H1 (cell line): ENCODE results near the gene ARFRP1. TPM values are rescaled to one million over a fixed set of nuclear protein-coding genes. Genes with fewer than 3 reads are reported as not detected.

ENCODE experiments used
- CTCF ChIA-PET: fragments of 300-600 bp; sonication (Branson Sonifier 250); formaldehyde crosslinking; loops from one replicate; lab custom pipeline; 2021; ENCODE audit not compliant: partially characterized antibody; lab: Charles Lee
- POLR2A ChIA-PET: fragments of 300-600 bp; sonication (Branson Sonifier 250); formaldehyde crosslinking; loops from one replicate; lab custom pipeline; 2021; ENCODE audit warnings: inconsistent platforms; ENCODE audit not compliant: partially characterized antibody; lab: Charles Lee
- DNase-seq, 2 experiments: peaks; one replicate each; pipeline versions ENCODE4 v3.0.0 to v3.0.0-alpha.2; 2010 to 2022; ENCODE audit warnings: low spot score in 2 of 2, low read depth in 1 of 2, mixed read lengths in 1 of 2
- FAIRE-seq: peaks from 2 replicates; lab custom pipeline; 2011; peaks lifted over from hg19 to GRCh38; lab: Jason Lieb, UNC
- H2AFZ ChIP-seq: 2 replicates; pipeline ENCODE4 v1.8.1; 2012; ENCODE audit warnings: low read length, inconsistent platforms
- H2AK5ac ChIP-seq: 2 replicates; pipeline ENCODE4 v1.6.1; 2013; ENCODE audit warnings: low read depth, low read length
- H2BK120ac ChIP-seq: replicated peaks from 2 replicates; pipeline ENCODE3; 2013; ENCODE audit warnings: low read depth, low read length, inconsistent platforms
- H2BK12ac ChIP-seq: 2 replicates; pipeline ENCODE4 v1.6.1; 2013; ENCODE audit warnings: low read depth, low read length
- H2BK15ac ChIP-seq: 2 replicates; pipeline ENCODE4 v1.6.1; 2013; ENCODE audit warnings: low read length
- H2BK20ac ChIP-seq: 2 replicates; pipeline ENCODE4 v1.6.1; 2013; ENCODE audit warnings: low read length
- H2BK5ac ChIP-seq: 2 replicates; pipeline ENCODE4 v1.6.1; 2013; ENCODE audit warnings: low read depth, low read length
- H3K14ac ChIP-seq: 2 replicates; pipeline ENCODE4 v1.6.1; 2013; ENCODE audit warnings: inconsistent platforms; ENCODE audit not compliant: insufficient read length
- H3K18ac ChIP-seq: 2 replicates; pipeline ENCODE4 v1.6.1; 2013; ENCODE audit warnings: low read length; ENCODE audit errors: extremely low read depth
- H3K23ac ChIP-seq: 2 replicates; pipeline ENCODE4 v1.6.1; 2013; ENCODE audit warnings: inconsistent platforms; ENCODE audit not compliant: insufficient read length
- H3K23me2 ChIP-seq: 2 replicates; pipeline ENCODE4 v1.6.1; 2013; ENCODE audit warnings: low read depth, low read length
- H3K27ac ChIP-seq: 2 replicates; pipeline ENCODE4 v1.6.1; 2011; ENCODE audit warnings: low read depth, low read length, inconsistent platforms
- H3K27me3 ChIP-seq, 4 experiments: replicated peaks in 1 of 4; 1 replicate in 1 of 4; 2 replicates in 3 of 4; pipeline versions ENCODE4 v1.6.1 to v1.8.1; 2011 to 2013; ENCODE audit warnings: low read length in 3 of 4, mild to moderate bottlenecking in 3 of 4, inconsistent platforms in 2 of 4, mixed read lengths in 2 of 4, moderate library complexity in 1 of 4; ENCODE audit not compliant: control insufficient read depth in 3 of 4, insufficient read depth in 3 of 4; ENCODE audit errors: extremely low read depth in 1 of 4
- H3K36me3 ChIP-seq, 4 experiments: 2 replicates each; pipeline versions ENCODE4 v1.6.1 to v1.8.1; 2011 to 2013; ENCODE audit warnings: mild to moderate bottlenecking in 4 of 4, low read length in 3 of 4, moderate library complexity in 2 of 4, control low read depth in 1 of 4, inconsistent platforms in 1 of 4; ENCODE audit not compliant: insufficient read depth in 4 of 4, control insufficient read depth in 2 of 4
- H3K4ac ChIP-seq: replicated peaks from 2 replicates; pipeline ENCODE3; 2013; ENCODE audit warnings: low read length, low read depth, mixed read lengths, inconsistent platforms; ENCODE audit not compliant: insufficient read length
- H3K4me1 ChIP-seq, 4 experiments: replicated peaks in 1 of 4; 1 replicate in 1 of 4; 2 replicates in 3 of 4; pipeline versions ENCODE4 v1.6.1 to v1.8.1; 2011 to 2013; ENCODE audit warnings: low read length in 3 of 4, inconsistent platforms in 2 of 4, mixed read lengths in 1 of 4; ENCODE audit not compliant: insufficient read depth in 4 of 4, control insufficient read depth in 3 of 4
- H3K4me2 ChIP-seq, 2 experiments: 2 replicates each; pipeline versions ENCODE4 v1.6.1 to v1.8.1; 2011 to 2013; ENCODE audit warnings: low read depth in 2 of 2, low read length in 2 of 2, control low read depth in 1 of 2, inconsistent platforms in 1 of 2, mild to moderate bottlenecking in 1 of 2; ENCODE audit not compliant: insufficient read depth in 1 of 2
- H3K4me3 ChIP-seq, 4 experiments: fragments of 200-600, 300-600 bp in 1 of 4; sonication (generic), shearing (Covaris generic), sonication (Bioruptor Twin) in 1 of 4; 2 replicates each; pipeline versions ENCODE4 v1.5.1 to v1.8.1; 2011 to 2016; ENCODE audit warnings: low read length in 4 of 4, low read depth in 3 of 4, control low read depth in 2 of 4, inconsistent platforms in 2 of 4, mild to moderate bottlenecking in 2 of 4, mixed read lengths in 1 of 4, moderate library complexity in 1 of 4; ENCODE audit not compliant: insufficient read depth in 2 of 4; ENCODE audit errors: extremely low read depth in 1 of 4
- H3K56ac ChIP-seq: replicated peaks from 2 replicates; pipeline ENCODE3; 2013; ENCODE audit warnings: low read depth, mild to moderate bottlenecking, mixed read lengths, low read length, inconsistent platforms; ENCODE audit not compliant: insufficient read length
- H3K79me1 ChIP-seq: 2 replicates; pipeline ENCODE4 v1.6.1; 2013; ENCODE audit warnings: low read depth, low read length, control low read depth
- H3K79me2 ChIP-seq, 2 experiments: 2 replicates each; pipeline versions ENCODE4 v1.6.1 to v1.8.1; 2012 to 2013; ENCODE audit warnings: low read length in 2 of 2, mild to moderate bottlenecking in 2 of 2, inconsistent platforms in 1 of 2; ENCODE audit not compliant: insufficient read depth in 2 of 2, control insufficient read depth in 1 of 2
- H3K9ac ChIP-seq, 4 experiments: replicated peaks in 1 of 4; 1 replicate in 1 of 4; 2 replicates in 3 of 4; pipeline versions ENCODE4 v1.6.1 to v1.8.1; 2011 to 2013; ENCODE audit warnings: low read depth in 3 of 4, low read length in 3 of 4, control low read depth in 2 of 4, mild to moderate bottlenecking in 2 of 4, moderate library complexity in 2 of 4, inconsistent platforms in 1 of 4; ENCODE audit errors: extremely low read depth in 1 of 4
- H3K9me3 ChIP-seq, 2 experiments: 2 replicates each; pipeline versions ENCODE4 v1.6.1 to v1.8.1; 2012 to 2013; ENCODE audit warnings: mild to moderate bottlenecking in 2 of 2, moderate library complexity in 2 of 2, control low read depth in 1 of 2, inconsistent platforms in 1 of 2, low read depth in 1 of 2, low read length in 1 of 2, mixed read lengths in 1 of 2; ENCODE audit not compliant: insufficient read depth in 2 of 2
- H4K20me1 ChIP-seq, 2 experiments: replicated peaks in 1 of 2; 2 replicates each; pipeline versions ENCODE3 to v1.8.1; 2011 to 2013; ENCODE audit warnings: inconsistent platforms in 2 of 2, low read length in 2 of 2, mild to moderate bottlenecking in 1 of 2; ENCODE audit not compliant: insufficient read depth in 2 of 2, control insufficient read depth in 1 of 2
- H4K5ac ChIP-seq: 2 replicates; pipeline ENCODE4 v1.6.1; 2013; ENCODE audit warnings: low read length, low read depth, mixed read lengths, inconsistent platforms; ENCODE audit not compliant: insufficient read length
- H4K8ac ChIP-seq: 2 replicates; pipeline ENCODE4 v1.8.0; 2013; ENCODE audit warnings: mild to moderate bottlenecking, moderate library complexity, low read length, inconsistent platforms; ENCODE audit not compliant: insufficient read depth; ENCODE audit errors: extremely low read depth
- H4K91ac ChIP-seq: replicated peaks from 2 replicates; pipeline ENCODE3; 2013; ENCODE audit warnings: low read length, mixed read lengths, inconsistent platforms; ENCODE audit not compliant: insufficient read length
- ASH2L ChIP-seq: fragments of 200-600, 300-600 bp; sonication (generic); IDR thresholded peaks from one replicate; pipeline ENCODE4 v1.7.1; 2017; ENCODE audit warnings: low read length
- CEBPB ChIP-seq: IDR thresholded peaks from 2 replicates; pipeline ENCODE4 v1.6.1; 2012; ENCODE audit warnings: low read depth, low read length
- CHD2 ChIP-seq: IDR thresholded peaks from 2 replicates; pipeline ENCODE4 v1.6.1; 2012; ENCODE audit warnings: low read length, improper control_type of control experiment
- KDM5A ChIP-seq: fragments of 200-600 bp; IDR thresholded peaks from 2 replicates; pipeline ENCODE4 v1.7.1; 2012; ENCODE audit warnings: mild to moderate bottlenecking, low read length, inconsistent platforms, mixed read lengths
- RNF2 ChIP-seq: fragments of 200-900, 300-1000 bp; sonication (generic); IDR thresholded peaks from 2 replicates; pipeline ENCODE4 v1.7.1; 2016; ENCODE audit warnings: borderline replicate concordance, low read depth, mild to moderate bottlenecking, antibody characterized with exemption, low read length; ENCODE audit not compliant: poor library complexity, severe bottlenecking; ENCODE audit errors: missing control alignments
- SIX5 ChIP-seq: IDR thresholded peaks from 2 replicates; pipeline ENCODE4 v1.6.1; 2011; ENCODE audit warnings: mild to moderate bottlenecking, low read depth, low read length
- SP4 ChIP-seq: IDR thresholded peaks from 2 replicates; pipeline ENCODE4 v1.6.1; 2012; ENCODE audit warnings: low read length, inconsistent platforms
- TAF1 ChIP-seq: IDR thresholded peaks from 2 replicates; pipeline ENCODE4 v1.6.1; 2011; ENCODE audit warnings: mild to moderate bottlenecking, low read depth, low read length
- WGBS, 2 experiments: shearing (Covaris generic) in 1 of 2; methylation state at CpG; one replicate each; pipeline versions ENCODE4 v1.1.6 to v1.1.7; 2013 to 2015; ENCODE audit warnings: low lambda C conversion rate in 2 of 2, mixed read lengths in 2 of 2, inconsistent platforms in 1 of 2, low coverage in 1 of 2, missing lambda C conversion rate in 1 of 2; ENCODE audit not compliant: insufficient replicate concordance in 2 of 2, insufficient coverage in 1 of 2, insufficient read length in 1 of 2; ENCODE audit errors: extremely low coverage in 1 of 2, missing lambda C conversion rate in 1 of 2; 5-methylcytosine and 5-hydroxymethylcytosine counted together
- polyA plus RNA-seq, 7 experiments: library from polyadenylated mRNA; depleted of rRNA in 3 of 7; stranded (reverse) in 5 of 7; unstranded in 2 of 7; fragments of >200 nt in 5 of 7; fragments of 200-250 nt in 2 of 7; gene quantifications; 1 replicate in 5 of 7; 2 replicates in 1 of 7; 4 replicates in 1 of 7; pipeline versions ENCODE4 v1.2.1 to v1.2.3, GENCODE V29; 2011 to 2013; ENCODE audit warnings: missing spikeins in 2 of 7, mixed read lengths in 2 of 7
- total RNA-seq: library from RNA; stranded (reverse); fragmentation: NEBNext Ultra II Directional; extraction: Animal tissue kit (Norgen Biotek cat#: 25700); gene quantifications from 2 replicates; pipeline ENCODE4 v1.2.1, GENCODE V29; 2021
- TF ChIP-seq, protein P1 (sequence below): IDR thresholded peaks from 2 replicates; pipeline ENCODE4 v1.6.1; 2012; ENCODE audit warnings: inconsistent platforms

ARFRP1 gene
- total and polyA plus RNA-seq, 2 of the 8 experiments (the other 6 are each of a cell fraction or from before 2014, with no cell fraction given): 12.9 to 22.9 TPM

DNA sequence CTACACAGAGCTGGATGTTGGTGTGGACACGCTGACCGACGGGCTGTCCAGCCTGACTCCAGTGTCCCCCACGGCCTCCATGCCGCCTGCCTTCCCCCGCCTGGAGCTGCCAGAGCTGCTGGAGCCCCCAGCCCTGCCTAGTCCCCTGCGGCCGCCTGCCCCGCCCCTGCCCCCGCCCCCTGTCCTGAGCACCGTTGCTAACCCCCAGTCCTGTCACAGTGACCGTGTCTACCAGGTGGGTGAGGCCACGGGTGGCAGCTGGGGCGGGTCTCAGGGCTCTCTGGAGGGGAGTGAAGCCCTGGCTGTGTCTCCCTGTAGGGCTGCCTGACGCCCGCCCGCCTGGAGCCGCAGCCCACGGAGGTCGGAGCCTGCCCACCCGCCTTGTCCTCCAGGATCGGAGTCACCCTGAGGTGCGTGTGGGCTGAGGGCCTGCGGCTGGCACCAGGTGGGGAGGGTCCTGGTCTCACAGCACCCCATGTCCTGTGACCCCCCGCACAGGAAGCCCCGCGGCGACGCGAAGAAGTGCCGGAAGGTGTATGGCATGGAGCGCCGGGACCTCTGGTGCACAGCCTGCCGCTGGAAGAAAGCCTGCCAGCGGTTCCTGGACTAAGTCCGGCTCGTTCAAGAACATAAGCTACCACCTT lies 34.7 kb upstream of the ARFRP1 start:
- no peak overlapping the region for H2BK20ac ChIP-seq
- H3K79me2 ChIP-seq: no peaks in the 10 kb centered on the region
- CTCF ChIA-PET: interaction anchor here (1.1 to 2.2 kb wide), 8 partner anchors 9 to 265 kb away, joined by 3 to 18 read pairs (median 4); partner anchors contain the start of gene TPD52L2
- 98% methylated on average over 21 of the region's 37 CpGs; no CpG with 5 or more reads in 1 of the 2 experiments for WGBS, 2 experiments
- no peak overlapping the region for H4K5ac ChIP-seq
- no peak for FAIRE-seq
- no peak overlapping the region for H3K14ac ChIP-seq
- POLR2A ChIA-PET: interaction anchor here (0.6 to 2.6 kb wide), 7 partner anchors 35 to 214 kb away, joined by 3 to 11 read pairs (median 4); partner anchors contain the start of genes ARFRP1, RTEL1, TPD52L2 and UCKL1
- H3K79me1 ChIP-seq: no peaks in the 10 kb centered on the region
- H4K20me1 ChIP-seq: peaks cover 0 to 4% of the 10 kb centered on the region in 2 experiments
- H3K27ac ChIP-seq: no peak overlapping the region
- H2BK15ac ChIP-seq: no peak overlapping the region
- no peak overlapping the region for H4K91ac ChIP-seq
- no peak overlapping the region for H3K4ac ChIP-seq
- H3K23me2 ChIP-seq: peaks cover 13% of the 10 kb centered on the region; the same call in 1 of the 2 replicates
- no peak overlapping the region for H3K23ac ChIP-seq
- H3K9ac ChIP-seq: no peak overlapping the region
- H3K9me3 ChIP-seq: no peaks in the 10 kb centered on the region
- 0 out of 2 replicates have a peak overlapping the region, but pooled peaks have one; percentile 9 for H2BK5ac ChIP-seq
- TF ChIP-seq KDM5A (no peak), CHD2 (no peak), CEBPB (no peak), SP4 (no peak), TAF1 (no peak), RNF2 (no peak), SIX5 (no peak), ASH2L (no peak)
- TF ChIP-seq, protein P1, sequence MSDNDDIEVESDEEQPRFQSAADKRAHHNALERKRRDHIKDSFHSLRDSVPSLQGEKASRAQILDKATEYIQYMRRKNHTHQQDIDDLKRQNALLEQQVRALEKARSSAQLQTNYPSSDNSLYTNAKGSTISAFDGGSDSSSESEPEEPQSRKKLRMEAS: no peak
- TF ChIP-seq, all 59 proteins: peak for 0
- Histone ChIP-seq H4K8ac (peak overlapping the region; percentile 2; the same call in 1 of the 2 replicates), H3K4me3 (no peak overlapping the region), H3K56ac (no peak overlapping the region), H2BK12ac (no peak overlapping the region), H3K4me2 (no peak overlapping the region), H2BK120ac (no peak overlapping the region), H3K36me3 (peaks cover 0 to 12% (median 6%) of the 10 kb centered on the region in 4 experiments; a peak in 3 of 8 replicates), H3K18ac (no peak overlapping the region), H3K27me3 (peaks cover 0 to 8% (median 6%) of the 10 kb centered on the region in 4 experiments; a peak in 4 of 7 replicates), H2AFZ (no peak overlapping the region), H3K4me1 (peaks cover 0 to 17% (median 12%) of the 10 kb centered on the region in 4 experiments; a peak in 6 of 7 replicates), H2AK5ac (no peak overlapping the region)
- peak in 1 of 2 experiments; percentile 46 for DNase-seq
